ENCODE data around the gene TMEM81. TPM values are rescaled to one million over a fixed set of nuclear protein-coding genes. Genes with fewer than 3 reads are reported as not detected.

TMEM81 gene
- total RNA-seq, 3 donors from 2014 or later = 2.5 to 3.2 (median 2.6) TPM

GRCh38 chr1:205041998-205042910 lies 42.0 kb downstream of the TMEM81 start:
- no peaks in the 10 kb centered on the region for H3K36me3 ChIP-seq
- H3K4me3 ChIP-seq = peak overlapping the region in 2 of 3 donors; percentile 23 to 38
- H3K9me3 ChIP-seq = no peaks in the 10 kb centered on the region
- peaks cover 0 to 47% of the 10 kb centered on the region in 2 donors for H3K27me3 ChIP-seq
- no peaks in the 10 kb centered on the region for H3K4me1 ChIP-seq
- no peak overlapping the region for H3K27ac ChIP-seq
- TF ChIP-seq CTCF (IDR thresholded peaks at IDR 0.05) (no peak), POLR2AphosphoS5 (IDR thresholded peaks at IDR 0.05) (no peak), POLR2A (IDR thresholded peaks at IDR 0.05) (no peak)
- DNase-seq (ENCODE audit: low spot score in 2 of 2) = no peak
- intact Hi-C loops (cut with DNase I; ENCODE audit: low total_unique reads) = no loop called here

GRCh38 chr1:205041001-205041715 lies 43.1 kb downstream of the TMEM81 start:
- DNase-seq (ENCODE audit: low spot score in 2 of 2) = no peak
- H3K4me1 ChIP-seq = no peaks in the 10 kb centered on the region
- H3K9me3 ChIP-seq = no peaks in the 10 kb centered on the region
- intact Hi-C loops (cut with DNase I; ENCODE audit: low total_unique reads) = no loop called here
- peaks cover 0 to 37% of the 10 kb centered on the region in 2 donors for H3K27me3 ChIP-seq
- no peak overlapping the region for H3K4me3 ChIP-seq
- no peaks in the 10 kb centered on the region for H3K36me3 ChIP-seq
- H3K27ac ChIP-seq = no peak overlapping the region
- TF ChIP-seq POLR2A (IDR thresholded peaks at IDR 0.05) (no peak), POLR2AphosphoS5 (IDR thresholded peaks at IDR 0.05) (no peak), CTCF (IDR thresholded peaks at IDR 0.05) (no peak)

- H3K36me3 ChIP-seq = no peaks in the 10 kb centered on the region
- no peak overlapping the region for H3K27ac ChIP-seq
- intact Hi-C loops (cut with DNase I; ENCODE audit: low total_unique reads) = no loop called here
- TF ChIP-seq CTCF (IDR thresholded peaks at IDR 0.05) (no peak), POLR2A (IDR thresholded peaks at IDR 0.05) (no peak), POLR2AphosphoS5 (IDR thresholded peaks at IDR 0.05) (no peak)
- no peak for DNase-seq (ENCODE audit: low spot score in 2 of 2)
- H3K4me1 ChIP-seq = no peaks in the 10 kb centered on the region
- no peak overlapping the region for H3K4me3 ChIP-seq
- peaks cover 0 to 14% of the 10 kb centered on the region in 2 donors for H3K27me3 ChIP-seq
- no peaks in the 10 kb centered on the region for H3K9me3 ChIP-seq
These were observed 46.0 kb downstream of the TMEM81 start for GRCh38 chr1:205038132-205038786.

GRCh38 chr1:205037539-205037938 lies 46.7 kb downstream of the TMEM81 start:
- H3K4me1 ChIP-seq = no peaks in the 10 kb centered on the region
- no peak overlapping the region for H3K4me3 ChIP-seq
- DNase-seq (ENCODE audit: low spot score in 2 of 2) = no peak
- no peak overlapping the region for H3K27ac ChIP-seq
- intact Hi-C loops (cut with DNase I; ENCODE audit: low total_unique reads) = no loop called here
- H3K27me3 ChIP-seq = peaks cover 0 to 7% of the 10 kb centered on the region in 2 donors
- no peaks in the 10 kb centered on the region for H3K9me3 ChIP-seq
- no peaks in the 10 kb centered on the region for H3K36me3 ChIP-seq
- TF ChIP-seq CTCF (IDR thresholded peaks at IDR 0.05) (no peak), POLR2AphosphoS5 (IDR thresholded peaks at IDR 0.05) (no peak), POLR2A (IDR thresholded peaks at IDR 0.05) (no peak)

Other genes with a start within 250 kb of the TMEM81 start
- gene NFASC, start 213.6 kb downstream of the TMEM81 start, total RNA-seq = 10 to 100 TPM in 2 of 3 donors, 1 to 10 TPM in 1; 1.6 to 19.5 (median 14.1) TPM
- not detected for gene CNTN2, start 41.2 kb downstream of the TMEM81 start, total RNA-seq
- 10 to 100 TPM; 15.7 to 25.5 (median 15.8) TPM for gene RBBP5, start 37.5 kb upstream of the TMEM81 start, total RNA-seq
- 10 to 100 TPM; 10.2 to 19.3 (median 12.5) TPM for gene DSTYK, start 127.2 kb upstream of the TMEM81 start, total RNA-seq
- 1 to 10 TPM; 1.1 to 2.2 (median 2.0) TPM for gene TMCC2, start 143.5 kb upstream of the TMEM81 start, total RNA-seq
- 1 to 10 TPM in 2 of 3 donors, under 1 TPM in 1; 0.98 to 2.2 (median 1.1) TPM for gene NUAK2, start 237.3 kb upstream of the TMEM81 start, total RNA-seq